IPS-15b (cell line): ENCODE results near the gene DMAC2.

Experiments
- H3K27me3 ChIP-seq: one replicate; pipeline ENCODE4 v1.6.1; 2013; ENCODE audit warnings: low read length; ENCODE audit not compliant: control insufficient read depth, insufficient read depth
- H3K36me3 ChIP-seq: one replicate; pipeline ENCODE4 v1.6.1; 2013; ENCODE audit warnings: low read length; ENCODE audit not compliant: control insufficient read depth, insufficient read depth
- H3K4me1 ChIP-seq: one replicate; pipeline ENCODE4 v1.6.1; 2013; ENCODE audit warnings: mild to moderate bottlenecking, low read length; ENCODE audit not compliant: control insufficient read depth, insufficient read depth
- H3K4me3 ChIP-seq: one replicate; pipeline ENCODE4 v1.5.1; 2013; ENCODE audit warnings: low read depth, low read length
- H3K9ac ChIP-seq: one replicate; pipeline ENCODE4 v1.6.1; 2013; ENCODE audit warnings: low read depth, mild to moderate bottlenecking, low read length
- H3K9me3 ChIP-seq: one replicate; pipeline ENCODE4 v1.6.1; 2013; ENCODE audit warnings: mild to moderate bottlenecking, low read length; ENCODE audit not compliant: control insufficient read depth, insufficient read depth

The DMAC2 gene

DNA sequence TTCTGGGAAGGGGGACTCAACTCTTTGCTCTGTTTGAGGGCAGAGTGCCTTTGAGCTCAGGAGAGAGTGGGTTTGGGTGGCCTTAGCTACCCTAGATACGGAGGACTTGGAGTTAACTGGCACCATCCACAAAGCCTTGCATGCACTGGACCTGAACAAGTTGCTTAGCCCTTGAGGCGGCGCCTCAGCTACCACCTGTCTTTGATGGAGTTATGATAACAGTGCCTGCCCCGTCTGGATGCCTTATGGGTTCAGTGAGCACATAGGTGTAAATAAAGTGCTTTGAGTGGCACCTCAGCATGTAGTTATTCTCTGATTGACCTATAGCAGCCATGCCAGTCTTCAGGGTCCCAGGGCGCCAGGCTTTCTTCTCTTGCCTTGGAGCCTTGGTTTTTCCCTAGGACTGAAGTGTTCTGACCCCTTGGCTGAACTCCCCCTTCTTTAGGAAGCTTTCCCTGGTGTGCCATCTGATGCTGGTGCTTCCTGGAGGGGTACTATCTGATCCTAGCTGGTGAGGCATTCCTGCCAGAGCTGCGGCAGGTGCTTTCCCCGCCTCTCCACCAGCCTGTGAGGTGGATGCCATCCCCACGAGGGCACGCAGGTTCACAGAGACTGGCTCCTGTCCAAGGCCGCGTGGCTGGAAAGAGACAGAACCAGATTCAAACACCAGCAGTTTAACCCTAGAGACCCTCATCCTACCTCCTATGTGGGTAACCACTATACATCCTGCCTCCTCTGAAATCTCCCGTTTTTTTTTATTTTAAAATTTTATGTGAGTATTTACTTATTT, 36.3 kb downstream of the DMAC2 start:
- no peak overlapping the region for H3K9ac ChIP-seq
- no peak overlapping the region for H3K4me3 ChIP-seq
- H3K27me3 ChIP-seq: no peaks in the 10 kb centered on the region
- no peaks in the 10 kb centered on the region for H3K36me3 ChIP-seq
- no peaks in the 10 kb centered on the region for H3K9me3 ChIP-seq
- H3K4me1 ChIP-seq: peaks cover 6% of the 10 kb centered on the region

DNA sequence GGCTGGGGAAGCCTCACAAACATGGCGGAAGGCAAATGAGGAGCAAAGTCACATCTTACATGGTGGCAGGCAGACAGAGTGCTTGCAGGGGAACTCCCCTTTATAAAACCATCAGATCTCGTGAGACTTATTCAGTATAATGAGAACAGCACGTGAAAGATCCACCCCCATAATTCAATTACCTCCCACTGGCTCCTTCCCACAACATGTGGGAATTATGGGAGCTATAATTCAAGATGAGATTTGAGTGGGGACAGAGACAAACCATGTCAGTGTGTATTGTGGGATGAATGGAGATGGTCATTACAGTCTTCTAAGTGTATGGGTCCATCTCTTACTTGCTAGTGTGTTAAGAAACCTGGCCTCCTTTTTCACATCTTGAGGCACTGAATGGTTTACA, 37.7 kb downstream of the DMAC2 start:
- H3K9me3 ChIP-seq: no peaks in the 10 kb centered on the region
- no peaks in the 10 kb centered on the region for H3K36me3 ChIP-seq
- no peaks in the 10 kb centered on the region for H3K27me3 ChIP-seq
- no peak overlapping the region for H3K4me3 ChIP-seq
- H3K9ac ChIP-seq: no peak overlapping the region
- peaks cover 5% of the 10 kb centered on the region for H3K4me1 ChIP-seq

DNA sequence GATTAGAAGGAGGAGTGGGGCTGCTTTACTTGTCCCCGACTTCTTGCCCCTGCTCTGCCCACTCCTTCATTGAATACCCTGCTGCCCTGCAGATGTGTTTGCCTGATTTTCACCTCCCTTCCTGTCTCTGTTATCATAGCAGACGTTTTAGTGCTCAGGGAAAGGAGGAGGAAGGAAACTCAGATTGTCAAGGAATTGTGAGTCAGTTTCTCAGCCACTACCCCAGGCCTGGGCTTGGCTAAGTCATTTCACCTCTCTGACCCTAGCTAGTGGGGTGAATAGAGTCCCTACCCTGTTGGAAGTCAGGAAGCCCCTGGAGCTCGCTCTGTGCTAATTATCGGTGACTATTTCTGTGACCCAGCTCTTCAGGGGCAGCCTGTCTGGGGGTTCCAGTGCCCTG, 38.2 kb downstream of the DMAC2 start:
- Histone ChIP-seq H3K9me3 (no peaks in the 10 kb centered on the region), H3K9ac (no peak overlapping the region), H3K4me1 (peaks cover 3% of the 10 kb centered on the region), H3K27me3 (no peaks in the 10 kb centered on the region), H3K4me3 (no peak overlapping the region), H3K36me3 (no peaks in the 10 kb centered on the region)

DNA sequence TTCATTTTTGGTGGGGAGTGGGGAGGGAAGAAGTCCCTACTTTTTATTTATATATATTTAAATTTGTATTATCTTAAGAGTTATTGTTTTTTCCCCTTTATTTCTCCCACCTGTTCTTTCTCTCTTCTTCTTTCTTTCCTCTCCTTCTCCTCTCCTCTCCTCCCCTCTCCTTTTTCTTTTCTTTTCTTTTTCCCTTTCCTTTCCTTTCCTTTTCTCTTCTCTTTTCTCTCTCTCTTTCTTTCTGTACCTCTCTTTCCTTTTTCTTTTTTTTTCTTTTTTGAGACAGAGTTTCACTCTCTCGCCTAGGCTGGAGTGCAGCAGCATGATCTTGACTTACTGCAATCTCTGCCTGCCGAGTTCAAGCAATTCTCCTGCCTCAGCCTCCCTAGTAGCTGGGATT, 40.2 kb downstream of the DMAC2 start:
- Histone ChIP-seq H3K9ac (no peak overlapping the region), H3K27me3 (no peaks in the 10 kb centered on the region), H3K4me1 (peaks cover 3% of the 10 kb centered on the region), H3K36me3 (no peaks in the 10 kb centered on the region), H3K9me3 (no peaks in the 10 kb centered on the region), H3K4me3 (no peak overlapping the region)

DNA sequence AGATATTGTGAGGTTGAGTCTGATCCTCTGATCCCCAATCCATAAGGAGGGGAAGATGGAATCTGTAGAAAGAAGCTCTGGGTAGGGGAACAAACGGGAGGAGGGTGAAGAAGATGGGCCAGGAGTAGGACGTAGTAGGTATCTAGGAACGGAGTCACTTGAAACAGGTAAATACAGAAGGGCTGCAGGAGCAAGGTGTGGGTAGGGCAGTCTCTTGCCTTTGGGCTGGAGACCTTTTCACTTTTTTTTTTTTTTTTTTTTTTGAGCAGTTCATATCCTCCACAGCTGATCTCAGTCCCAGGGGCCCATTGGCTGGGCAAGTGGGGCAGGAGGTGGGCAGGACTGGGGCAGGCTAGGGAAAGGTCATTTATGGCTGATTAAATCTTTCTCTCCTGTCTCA, 40.6 kb downstream of the DMAC2 start:
- Histone ChIP-seq H3K4me3 (no peak overlapping the region), H3K9ac (no peak overlapping the region), H3K27me3 (no peaks in the 10 kb centered on the region), H3K9me3 (no peaks in the 10 kb centered on the region), H3K36me3 (no peaks in the 10 kb centered on the region), H3K4me1 (peaks cover 3% of the 10 kb centered on the region)

DNA sequence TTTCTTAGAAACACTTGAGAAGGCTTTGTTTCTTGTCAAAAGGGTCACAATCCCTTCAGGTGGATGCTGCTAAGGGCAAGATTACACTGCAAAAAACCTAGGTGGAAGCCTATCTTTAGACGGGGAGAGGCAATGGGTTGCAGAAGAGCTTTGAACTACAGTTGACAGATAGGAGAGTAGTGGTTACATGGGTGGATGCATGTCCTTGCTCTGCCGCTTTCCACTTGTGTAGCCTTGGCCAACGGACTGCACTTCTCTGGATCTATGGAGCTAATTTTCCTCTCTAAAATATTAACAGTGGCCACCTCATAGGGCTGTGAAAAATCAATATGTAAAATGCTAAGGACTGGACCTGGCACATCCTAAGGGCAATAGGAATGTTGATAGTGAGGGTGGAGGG, 41.1 kb downstream of the DMAC2 start:
- Histone ChIP-seq H3K36me3 (no peaks in the 10 kb centered on the region), H3K9ac (no peak overlapping the region), H3K4me1 (peaks cover 3% of the 10 kb centered on the region), H3K4me3 (peak overlapping the region; percentile 78), H3K9me3 (no peaks in the 10 kb centered on the region), H3K27me3 (no peaks in the 10 kb centered on the region)

DNA sequence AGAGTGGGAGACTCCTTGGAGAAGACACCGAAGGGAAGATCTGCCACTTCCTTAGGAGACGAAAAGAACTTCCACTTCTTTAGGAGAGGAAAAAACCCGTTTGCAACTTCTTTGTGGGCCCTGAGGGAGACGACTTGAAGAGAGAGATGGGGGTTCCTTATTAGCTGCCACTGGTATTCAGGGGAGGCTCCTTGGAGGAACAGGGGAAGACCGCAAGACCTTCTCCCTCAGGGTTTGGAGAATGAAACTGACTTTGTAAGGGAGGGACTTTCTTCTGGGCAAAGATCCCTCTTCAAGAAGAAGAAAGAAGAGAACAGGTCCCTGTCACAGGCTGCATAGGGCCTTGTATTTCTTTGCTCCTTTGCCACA, 41.7 kb downstream of the DMAC2 start:
- H3K4me3 ChIP-seq: peak overlapping the region; percentile 78
- no peaks in the 10 kb centered on the region for H3K27me3 ChIP-seq
- H3K36me3 ChIP-seq: no peaks in the 10 kb centered on the region
- H3K9me3 ChIP-seq: no peaks in the 10 kb centered on the region
- peak overlapping the region; percentile 93 for H3K9ac ChIP-seq
- H3K4me1 ChIP-seq: peaks cover 3% of the 10 kb centered on the region

DNA sequence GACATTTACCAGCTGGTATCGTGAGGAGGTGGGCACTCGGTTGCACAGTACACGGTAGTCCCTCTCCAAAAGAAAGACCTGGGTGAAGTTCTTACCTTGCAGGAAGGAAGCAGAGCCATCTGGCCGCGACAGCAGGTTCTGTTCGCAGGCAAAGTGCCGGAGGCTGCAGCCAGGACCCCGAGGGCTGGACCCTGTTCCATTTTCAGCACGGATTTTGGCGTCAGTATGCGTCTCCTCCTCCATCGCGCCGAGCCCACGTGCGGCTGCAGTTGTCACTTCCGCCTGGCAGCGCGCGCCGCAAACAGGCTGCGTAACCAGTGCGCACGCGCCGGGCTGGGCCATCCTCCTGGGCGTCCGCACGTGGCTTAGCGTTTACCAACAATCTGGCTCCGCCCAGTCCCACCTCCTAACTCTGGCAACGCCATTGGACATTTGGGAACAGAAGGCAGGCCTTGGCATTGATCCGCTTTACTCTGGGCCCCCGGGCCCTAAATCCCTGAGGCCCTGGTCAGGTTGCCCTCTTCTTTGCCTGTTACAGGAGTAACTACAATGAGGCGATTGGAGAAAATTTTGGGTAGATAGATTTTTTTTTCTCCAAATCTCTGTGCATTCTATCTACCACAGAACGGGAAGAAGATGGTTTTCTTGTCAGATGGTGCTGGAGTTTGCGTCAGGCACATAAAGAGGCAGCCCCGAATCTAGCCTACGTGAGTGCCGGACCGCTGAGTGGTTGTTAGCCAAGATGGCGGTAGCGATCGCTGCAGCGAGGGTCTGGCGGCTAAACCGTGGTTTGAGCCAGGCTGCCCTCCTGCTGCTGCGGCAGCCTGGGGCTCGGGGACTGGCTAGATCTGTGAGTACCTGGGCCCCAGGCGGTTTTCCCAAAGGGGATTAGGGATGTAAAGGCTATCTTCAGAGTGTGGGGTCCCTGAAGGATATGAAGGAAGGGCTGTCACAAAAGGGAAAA, 42.3 kb downstream of the DMAC2 start, which contains the start of the genes BCKDHA and EXOSC5:
Gene BCKDHA (plus strand): TSS at position 733 of the 964 bp plus-strand sequence. CDS start 10 bp downstream, at position 743.
Gene EXOSC5 (minus strand): TSS at position 274 of the 964 bp plus-strand sequence. CDS start 31 bp downstream, at position 243.
- peak within 1 kb of the TSS; percentile 78 for H3K4me3 ChIP-seq
- no peaks in the 10 kb centered on the region for H3K27me3 ChIP-seq
- peak within 1 kb of the TSS; percentile 93 for H3K9ac ChIP-seq
- H3K4me1 ChIP-seq: peaks cover 3% of the 10 kb centered on the region
- no peaks in the 10 kb centered on the region for H3K9me3 ChIP-seq
- no peaks in the 10 kb centered on the region for H3K36me3 ChIP-seq

DNA sequence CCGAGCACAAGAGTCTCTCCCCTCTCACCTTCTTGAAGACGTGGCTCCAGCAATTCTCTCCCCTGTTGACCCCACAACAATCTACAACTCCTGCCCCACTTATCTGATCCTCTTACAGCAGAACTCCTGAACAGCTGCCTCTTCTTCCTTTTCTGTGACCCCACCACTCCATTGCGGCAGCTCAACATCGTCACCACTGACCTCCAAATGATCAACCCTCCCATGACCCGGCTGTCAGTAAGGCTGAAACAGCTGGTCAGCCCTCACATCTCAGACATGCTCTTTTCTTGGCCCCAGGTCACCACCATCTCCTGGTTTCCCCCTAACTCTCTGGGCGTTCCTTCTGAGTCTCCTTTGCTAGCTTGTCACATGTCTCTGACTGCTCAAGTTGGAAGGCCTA, 44.4 kb downstream of the DMAC2 start:
- Histone ChIP-seq H3K36me3 (peaks cover 10% of the 10 kb centered on the region), H3K9ac (no peak overlapping the region), H3K4me3 (no peak overlapping the region), H3K27me3 (no peaks in the 10 kb centered on the region), H3K9me3 (no peaks in the 10 kb centered on the region), H3K4me1 (peaks cover 3% of the 10 kb centered on the region)

DNA sequence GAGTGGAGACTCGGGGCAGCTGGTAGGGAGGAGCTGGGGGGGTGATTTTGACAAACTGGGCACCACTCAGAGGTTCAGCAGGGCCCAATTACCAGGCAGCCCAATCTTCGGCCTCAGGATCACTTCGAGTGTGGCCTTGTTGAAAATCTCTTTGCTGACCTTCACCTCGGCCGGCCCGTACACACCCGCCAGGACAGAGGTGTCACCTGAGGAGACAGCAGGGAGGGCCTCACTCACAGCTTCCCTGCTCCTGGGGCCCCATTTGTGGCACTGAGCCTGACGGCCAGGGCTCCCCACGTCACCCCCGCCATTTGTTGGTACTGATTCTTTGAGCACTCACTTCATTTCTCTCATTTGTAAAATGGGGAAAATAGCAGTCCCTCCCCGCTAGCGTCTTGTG, 46.9 kb downstream of the DMAC2 start:
- no peaks in the 10 kb centered on the region for H3K4me1 ChIP-seq
- no peaks in the 10 kb centered on the region for H3K9me3 ChIP-seq
- H3K27me3 ChIP-seq: no peaks in the 10 kb centered on the region
- no peak overlapping the region for H3K9ac ChIP-seq
- H3K4me3 ChIP-seq: no peak overlapping the region
- peaks cover 20% of the 10 kb centered on the region for H3K36me3 ChIP-seq

DNA sequence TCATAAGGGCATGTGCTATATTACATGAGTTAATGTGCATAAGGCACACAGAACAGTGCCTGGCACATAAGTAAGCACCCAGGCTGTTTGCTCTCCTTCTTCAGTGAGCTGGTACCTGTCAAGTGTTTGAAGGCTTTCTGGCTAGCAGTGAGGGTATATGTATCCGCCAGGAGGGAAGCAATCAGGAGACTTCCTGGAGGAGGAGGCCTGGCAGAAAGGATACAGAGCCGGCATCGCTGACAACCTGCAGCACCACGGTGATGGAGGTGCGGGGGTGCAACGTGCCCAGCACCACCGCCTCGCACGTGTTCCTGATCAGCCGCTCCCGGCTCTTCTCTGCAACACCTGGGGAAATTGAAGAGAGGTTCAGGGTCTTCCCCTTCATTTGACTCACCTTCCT, 48.1 kb downstream of the DMAC2 start:
- H3K27me3 ChIP-seq: no peaks in the 10 kb centered on the region
- H3K9ac ChIP-seq: no peak overlapping the region
- peaks cover 20% of the 10 kb centered on the region for H3K36me3 ChIP-seq
- H3K4me1 ChIP-seq: no peaks in the 10 kb centered on the region
- H3K9me3 ChIP-seq: no peaks in the 10 kb centered on the region
- no peak overlapping the region for H3K4me3 ChIP-seq
